Mesothelial cell of epicardium (in vitro differentiated cells): ENCODE results near the gene TMEM121. TPM values are rescaled to one million over a fixed set of nuclear protein-coding genes. Genes with fewer than 3 reads are reported as not detected.
A peak's percentile ranks its signal among the peaks of the same experiment; 100 is the strongest.
"Not testable (repeated sequence)": the region's sequence is repeated elsewhere in the genome, so short reads cannot be mapped to it uniquely, and the experiment has no call there.

Experiments
- DNase-seq, 2 experiments: peaks; one replicate each; pipeline ENCODE4 v3.0.0; 2021; ENCODE audit warnings: low spot score in 2 of 2; ENCODE audit not compliant: unreplicated experiment in 2 of 2
- H3K27ac Mint-ChIP-seq: 2 replicates; pipeline ENCODE4 v1.8.0; 2021; ENCODE audit warnings: mixed read lengths
- H3K27me3 Mint-ChIP-seq: 2 replicates; pipeline ENCODE4 v1.8.0; 2021; ENCODE audit warnings: low read depth, mixed read lengths
- H3K36me3 Mint-ChIP-seq: 2 replicates; pipeline ENCODE4 v1.8.0; 2021; ENCODE audit warnings: mixed read lengths
- H3K4me1 Mint-ChIP-seq: 2 replicates; pipeline ENCODE4 v1.8.0; 2021; ENCODE audit warnings: mixed read lengths
- H3K4me3 Mint-ChIP-seq: 2 replicates; pipeline ENCODE4 v1.8.0; 2021; ENCODE audit warnings: mild to moderate bottlenecking, moderate library complexity, mixed read lengths
- H3K9me3 Mint-ChIP-seq: 2 replicates; pipeline ENCODE4 v1.8.0; 2021; ENCODE audit warnings: mixed read lengths
- CTCF ChIP-seq: fragments of 200-600 bp; sonication (generic); IDR thresholded peaks from one replicate; pipeline ENCODE4 v1.5.0; 2021; ENCODE audit warnings: antibody characterized with exemption; ENCODE audit not compliant: unreplicated experiment
- total RNA-seq: library from RNA; stranded (reverse); gene quantifications from 3 replicates; pipeline ENCODE4 v1.2.1, GENCODE V29; 2021

TMEM121 gene
- total RNA-seq, 1 donor from 2014 or later: 5.6 TPM

GRCh38 chr14:105536691-105537579 lies 10.6 kb downstream of the TMEM121 start:
- no peaks in the 10 kb centered on the region for H3K36me3 Mint-ChIP-seq
- no peak overlapping the region for H3K4me3 Mint-ChIP-seq
- H3K9me3 Mint-ChIP-seq: peaks cover 6% of the 10 kb centered on the region
- H3K4me1 Mint-ChIP-seq: no peaks in the 10 kb centered on the region
- no peak for DNase-seq
- no peak for TF ChIP-seq CTCF
- H3K27ac Mint-ChIP-seq: no peak overlapping the region
- H3K27me3 Mint-ChIP-seq: peaks cover 28% of the 10 kb centered on the region

GRCh38 chr14:105537580-105538474 lies 11.4 kb downstream of the TMEM121 start:
- DNase-seq: peak in 1 of 2 experiments; percentile 58
- Mint-ChIP-seq H3K4me3 (no peak overlapping the region), H3K9me3 (peaks cover 11% of the 10 kb centered on the region), H3K27ac (no peak overlapping the region), H3K27me3 (peaks cover 22% of the 10 kb centered on the region), H3K36me3 (no peaks in the 10 kb centered on the region), H3K4me1 (no peaks in the 10 kb centered on the region)
- peak; percentile 96 for TF ChIP-seq CTCF

- Mint-ChIP-seq H3K36me3 (no peaks in the 10 kb centered on the region), H3K4me1 (no peaks in the 10 kb centered on the region), H3K27me3 (peaks cover 19% of the 10 kb centered on the region), H3K27ac (no peak overlapping the region), H3K4me3 (no peak overlapping the region), H3K9me3 (peaks cover 18% of the 10 kb centered on the region)
- DNase-seq: no peak
- no peak for TF ChIP-seq CTCF
Observed at GRCh38 chr14:105538481-105539049, 12.2 kb downstream of the TMEM121 start.

GRCh38 chr14:105540811-105541210 lies 14.4 kb downstream of the TMEM121 start:
- no peak for TF ChIP-seq CTCF
- H3K36me3 Mint-ChIP-seq: no peaks in the 10 kb centered on the region
- peaks cover 32% of the 10 kb centered on the region for H3K9me3 Mint-ChIP-seq
- H3K4me3 Mint-ChIP-seq: no peak overlapping the region
- DNase-seq: no peak
- no peak overlapping the region for H3K27ac Mint-ChIP-seq
- H3K4me1 Mint-ChIP-seq: no peaks in the 10 kb centered on the region
- H3K27me3 Mint-ChIP-seq: peaks cover 9% of the 10 kb centered on the region

- H3K9me3 Mint-ChIP-seq: peaks cover 32% of the 10 kb centered on the region
- no peak for TF ChIP-seq CTCF
Observed at GRCh38 chr14:105541218-105541875, 15.0 kb downstream of the TMEM121 start.

GRCh38 chr14:105545676-105546075 lies 19.3 kb downstream of the TMEM121 start:
- not testable (repeated sequence) for H3K36me3 Mint-ChIP-seq, DNase-seq, H3K4me1 Mint-ChIP-seq, H3K27me3 Mint-ChIP-seq, H3K4me3 Mint-ChIP-seq, H3K27ac Mint-ChIP-seq
- peaks cover 51% of the 10 kb centered on the region for H3K9me3 Mint-ChIP-seq

More at GRCh38 chr14:105541218-105541875, 15.0 kb downstream of the TMEM121 start:
- no peak for DNase-seq
- Mint-ChIP-seq H3K4me1 (no peaks in the 10 kb centered on the region), H3K36me3 (no peaks in the 10 kb centered on the region), H3K27me3 (peaks cover 6% of the 10 kb centered on the region), H3K4me3 (no peak overlapping the region), H3K27ac (no peak overlapping the region)

- H3K9me3 Mint-ChIP-seq: peaks cover 50% of the 10 kb centered on the region
- H3K4me1 Mint-ChIP-seq, H3K27me3 Mint-ChIP-seq, H3K27ac Mint-ChIP-seq, H3K36me3 Mint-ChIP-seq, DNase-seq, H3K4me3 Mint-ChIP-seq: not testable (repeated sequence)
Observed at GRCh38 chr14:105546410-105546809, 20.0 kb downstream of the TMEM121 start.

- not testable (repeated sequence) for H3K36me3 Mint-ChIP-seq
- H3K9me3 Mint-ChIP-seq: peaks cover 48% of the 10 kb centered on the region
Observed at GRCh38 chr14:105547072-105547471, 20.7 kb downstream of the TMEM121 start.

More at GRCh38 chr14:105547072-105547471, 20.7 kb downstream of the TMEM121 start:
- not testable (repeated sequence) for H3K27me3 Mint-ChIP-seq, H3K4me3 Mint-ChIP-seq, H3K27ac Mint-ChIP-seq, H3K4me1 Mint-ChIP-seq, DNase-seq
